H1 (cell line): Measurements from ENCODE around the gene SPARCL1. TPM values are rescaled to one million over a fixed set of nuclear protein-coding genes. Genes with fewer than 3 reads are reported as not detected.

Experiments
- CHD1 ChIP-seq: IDR thresholded peaks from 2 replicates; pipeline ENCODE4 v1.6.1; 2012; ENCODE audit warnings: low read depth, low read length, improper control_type of control experiment
- EZH2 ChIP-seq: fragments of 200-600 bp; sonication (generic); IDR thresholded peaks from 2 replicates; pipeline ENCODE4 v1.7.1; 2012; ENCODE audit warnings: low read depth, mild to moderate bottlenecking, moderate library complexity, low read length, inconsistent platforms; ENCODE audit not compliant: severe bottlenecking
- KDM4A ChIP-seq: IDR thresholded peaks from one replicate; pipeline ENCODE4 v1.7.1; 2012; ENCODE audit warnings: low read depth, mild to moderate bottlenecking, moderate library complexity, low read length, inconsistent platforms; ENCODE audit not compliant: severe bottlenecking
- MAX ChIP-seq: IDR thresholded peaks from 2 replicates; pipeline ENCODE4 v1.6.1; 2012; ENCODE audit warnings: inconsistent platforms
- POLR2AphosphoS5 ChIP-seq: IDR thresholded peaks from 2 replicates; pipeline ENCODE4 v1.6.1; 2011; ENCODE audit warnings: low read depth, low read length
- SP2 ChIP-seq: IDR thresholded peaks from 2 replicates; pipeline ENCODE4 v1.6.1; 2012; ENCODE audit warnings: mild to moderate bottlenecking, low read length, inconsistent platforms
- SRF ChIP-seq: IDR thresholded peaks from 2 replicates; pipeline ENCODE4 v1.6.1; 2011; ENCODE audit warnings: mild to moderate bottlenecking, low read depth, low read length, moderate library complexity
- polyA plus RNA-seq, 7 experiments: library from polyadenylated mRNA; depleted of rRNA in 3 of 7; stranded (reverse) in 5 of 7; unstranded in 2 of 7; fragments of >200 nt in 5 of 7; fragments of 200-250 nt in 2 of 7; gene quantifications; 1 replicate in 5 of 7; 2 replicates in 1 of 7; 4 replicates in 1 of 7; pipeline versions ENCODE4 v1.2.1 to v1.2.3, GENCODE V29; 2011 to 2013; ENCODE audit warnings: missing spikeins in 2 of 7, mixed read lengths in 2 of 7
- total RNA-seq: library from RNA; stranded (reverse); fragmentation: NEBNext Ultra II Directional; extraction: Animal tissue kit (Norgen Biotek cat#: 25700); gene quantifications from 2 replicates; pipeline ENCODE4 v1.2.1, GENCODE V29; 2021

The SPARCL1 gene
- total and polyA plus RNA-seq, 2 of the 8 experiments (the other 6 are each of a cell fraction or from before 2014, with no cell fraction given) = 0.48 to 0.51 TPM

DNA sequence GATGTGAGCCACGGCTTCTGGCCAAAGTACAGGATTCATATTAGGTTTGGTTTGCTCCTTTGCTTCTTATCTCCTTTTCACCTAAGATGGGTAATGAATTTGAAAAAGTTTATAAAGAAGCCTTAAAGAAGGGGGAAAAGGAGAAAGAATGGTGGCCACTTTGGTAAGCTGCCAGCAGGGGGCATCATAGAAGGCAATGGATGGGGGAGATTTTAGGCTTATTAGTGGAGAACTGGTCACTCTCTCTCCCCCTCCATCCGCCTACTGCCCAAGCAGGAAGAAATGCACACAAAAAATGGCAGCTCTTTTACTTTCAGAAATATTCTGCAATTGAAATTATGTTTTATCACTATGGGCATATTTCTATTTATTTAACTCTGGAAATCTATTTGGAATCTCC, 32.0 kb downstream of the SPARCL1 start (continued):
- TF ChIP-seq CHD1 = no peak
- no peak for TF ChIP-seq MAX
- TF ChIP-seq KDM4A = no peak
- no peak for TF ChIP-seq SRF
- TF ChIP-seq POLR2AphosphoS5 = no peak
- TF ChIP-seq SP2 = no peak
- TF ChIP-seq EZH2 = no peak
